SU-DHL-6 (cell line): ENCODE measurements around the gene EPB41L4B.

Source experiments
- H2AFZ ChIP-seq: fragments of 200-600 bp; sonication (generic); 2 replicates; pipeline ENCODE4 v1.6.1; 2014; ENCODE audit warnings: low read depth, mild to moderate bottlenecking, moderate library complexity, mixed read lengths, antibody characterized with exemption, low read length; ENCODE audit not compliant: severe bottlenecking
- H3F3A ChIP-seq: fragments of 200-600 bp; shearing (Covaris generic); 2 replicates; pipeline ENCODE4 v1.6.0; 2016; ENCODE audit warnings: antibody characterized with exemption, mild to moderate bottlenecking; ENCODE audit not compliant: insufficient read depth
- H3K27ac ChIP-seq: fragments of 200-600 bp; sonication (generic); 2 replicates; pipeline ENCODE4 v1.5.1; 2016; ENCODE audit warnings: low read depth, mild to moderate bottlenecking, low read length, moderate library complexity, mixed read lengths
- H3K27me3 ChIP-seq: fragments of 200-600 bp; sonication (generic), shearing (Covaris generic); 2 replicates; pipeline ENCODE4 v1.6.0; 2014; ENCODE audit warnings: mild to moderate bottlenecking, low read length
- H3K36me3 ChIP-seq: fragments of 200-600 bp; sonication (generic); 2 replicates; pipeline ENCODE4 v1.6.1; 2014; ENCODE audit warnings: mild to moderate bottlenecking, low read length, mixed read lengths
- H3K4me2 ChIP-seq: fragments of 300-600, 200-600 bp; shearing (Covaris generic), sonication (generic); 2 replicates; pipeline ENCODE4 v1.6.0; 2014; ENCODE audit warnings: low read length, low read depth, mild to moderate bottlenecking; ENCODE audit not compliant: poor library complexity, severe bottlenecking
- H3K4me3 ChIP-seq: fragments of 200-600 bp; sonication (generic); 2 replicates; pipeline ENCODE4 v1.5.1; 2014; ENCODE audit warnings: antibody characterized with exemption, low read length, mild to moderate bottlenecking, mixed read lengths; ENCODE audit not compliant: insufficient read depth, poor library complexity, severe bottlenecking
- H3K79me2 ChIP-seq: fragments of 200-600 bp; sonication (generic); 2 replicates; pipeline ENCODE4 v1.6.1; 2014; ENCODE audit warnings: mild to moderate bottlenecking, low read length, moderate library complexity; ENCODE audit not compliant: insufficient read depth
- H3K9ac ChIP-seq: fragments of 200-600 bp; sonication (generic); 2 replicates; pipeline ENCODE4 v1.7.0; 2014; ENCODE audit warnings: mild to moderate bottlenecking, low read length
- H3K9me2 ChIP-seq: fragments of 200-600 bp; sonication (generic); replicated peaks from 2 replicates; pipeline ENCODE4 v1.6.1; 2014; ENCODE audit warnings: low read length; ENCODE audit not compliant: insufficient read depth
- H3K9me3 ChIP-seq: fragments of 200-600 bp; sonication (generic); 2 replicates; pipeline ENCODE4 v1.6.1; 2014; ENCODE audit warnings: low read length, mixed read lengths; ENCODE audit not compliant: insufficient read depth
- H4K20me1 ChIP-seq: fragments of 200-600 bp; sonication (generic); 2 replicates; pipeline ENCODE4 v1.6.1; 2014; ENCODE audit warnings: low read depth, mild to moderate bottlenecking, antibody characterized with exemption, low read length, moderate library complexity, mixed read lengths
- EZH2phosphoT487 ChIP-seq: fragments of 200-600 bp; sonication (generic), shearing (Covaris generic); conservative IDR thresholded peaks from 2 replicates; pipeline ENCODE4 v1.6.1; 2018; ENCODE audit warnings: mild to moderate bottlenecking, antibody characterized with exemption, low read length, moderate library complexity, mixed read lengths
- TF ChIP-seq, protein P1 (sequence below): fragments of 200-600 bp; sonication (generic); IDR thresholded peaks from one replicate; pipeline ENCODE4 v1.5.1; 2017; ENCODE audit warnings: antibody characterized with exemption, mild to moderate bottlenecking, low read length, moderate library complexity; ENCODE audit not compliant: insufficient read depth, poor library complexity, severe bottlenecking

EPB41L4B gene

DNA sequence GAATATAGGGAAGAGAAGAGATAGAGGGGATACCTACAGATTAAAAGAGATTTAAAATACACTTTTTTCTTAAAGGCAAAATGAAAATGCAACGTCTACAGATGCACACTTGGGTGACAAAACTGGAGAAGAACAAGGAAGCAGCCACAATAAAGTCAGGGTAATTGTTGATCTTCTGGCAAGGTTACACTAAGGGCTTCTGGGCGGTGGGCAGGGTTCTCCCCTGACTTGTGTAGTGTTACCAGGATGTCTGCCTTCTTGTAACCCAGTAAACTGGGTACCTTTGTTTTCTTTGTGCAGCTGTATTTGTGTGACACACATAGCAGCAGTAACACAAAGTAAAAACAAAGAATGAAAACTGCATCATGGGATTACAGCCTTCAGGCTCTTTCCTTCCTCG, 37.8 kb downstream of the EPB41L4B start:
- Histone ChIP-seq H3K79me2 (no peaks in the 10 kb centered on the region), H3K9me2 (no peaks in the 10 kb centered on the region), H3K9ac (no peak overlapping the region), H2AFZ (no peak overlapping the region), H3K4me2 (no peak overlapping the region), H3K36me3 (no peaks in the 10 kb centered on the region), H4K20me1 (no peaks in the 10 kb centered on the region), H3K4me3 (no peak overlapping the region), H3K27ac (no peak overlapping the region), H3K9me3 (no peaks in the 10 kb centered on the region), H3K27me3 (no peaks in the 10 kb centered on the region; the same call in 1 of the 2 replicates), H3F3A (no peaks in the 10 kb centered on the region)
- TF ChIP-seq EZH2phosphoT487, result no peak
- TF ChIP-seq, protein P1, sequence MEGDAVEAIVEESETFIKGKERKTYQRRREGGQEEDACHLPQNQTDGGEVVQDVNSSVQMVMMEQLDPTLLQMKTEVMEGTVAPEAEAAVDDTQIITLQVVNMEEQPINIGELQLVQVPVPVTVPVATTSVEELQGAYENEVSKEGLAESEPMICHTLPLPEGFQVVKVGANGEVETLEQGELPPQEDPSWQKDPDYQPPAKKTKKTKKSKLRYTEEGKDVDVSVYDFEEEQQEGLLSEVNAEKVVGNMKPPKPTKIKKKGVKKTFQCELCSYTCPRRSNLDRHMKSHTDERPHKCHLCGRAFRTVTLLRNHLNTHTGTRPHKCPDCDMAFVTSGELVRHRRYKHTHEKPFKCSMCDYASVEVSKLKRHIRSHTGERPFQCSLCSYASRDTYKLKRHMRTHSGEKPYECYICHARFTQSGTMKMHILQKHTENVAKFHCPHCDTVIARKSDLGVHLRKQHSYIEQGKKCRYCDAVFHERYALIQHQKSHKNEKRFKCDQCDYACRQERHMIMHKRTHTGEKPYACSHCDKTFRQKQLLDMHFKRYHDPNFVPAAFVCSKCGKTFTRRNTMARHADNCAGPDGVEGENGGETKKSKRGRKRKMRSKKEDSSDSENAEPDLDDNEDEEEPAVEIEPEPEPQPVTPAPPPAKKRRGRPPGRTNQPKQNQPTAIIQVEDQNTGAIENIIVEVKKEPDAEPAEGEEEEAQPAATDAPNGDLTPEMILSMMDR, result no peak

DNA sequence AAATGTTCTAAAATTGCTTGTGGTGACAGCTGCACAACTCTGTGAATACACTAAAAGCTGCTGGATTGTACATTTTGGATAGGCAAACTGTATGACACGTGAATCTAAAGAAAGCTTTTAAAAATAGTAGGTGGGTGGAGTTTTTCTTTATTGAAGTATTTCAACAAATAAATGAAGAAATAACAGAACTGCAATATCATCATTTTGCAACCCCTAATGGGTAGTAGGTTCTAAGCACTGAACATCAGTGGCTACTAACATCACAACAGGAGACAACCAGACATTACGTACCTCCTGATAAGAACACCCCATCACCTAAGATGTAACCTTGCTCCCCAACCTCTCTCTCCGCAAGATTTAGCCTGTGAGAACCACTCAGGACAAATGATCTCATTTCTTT, 38.6 kb downstream of the EPB41L4B start:
- no peak overlapping the region for H3K4me2 ChIP-seq
- H3K36me3 ChIP-seq, result no peaks in the 10 kb centered on the region
- no peak overlapping the region for H3K27ac ChIP-seq
- TF ChIP-seq, protein P1, result no peak
- TF ChIP-seq EZH2phosphoT487, result no peak
- H2AFZ ChIP-seq, result no peak overlapping the region
- H3K4me3 ChIP-seq, result no peak overlapping the region
- no peaks in the 10 kb centered on the region for H3K79me2 ChIP-seq
- H3K9ac ChIP-seq, result no peak overlapping the region
- no peaks in the 10 kb centered on the region for H4K20me1 ChIP-seq
- H3F3A ChIP-seq, result no peaks in the 10 kb centered on the region
- no peaks in the 10 kb centered on the region; the same call in 1 of the 2 replicates for H3K27me3 ChIP-seq
- no peaks in the 10 kb centered on the region for H3K9me3 ChIP-seq
- no peaks in the 10 kb centered on the region for H3K9me2 ChIP-seq

DNA sequence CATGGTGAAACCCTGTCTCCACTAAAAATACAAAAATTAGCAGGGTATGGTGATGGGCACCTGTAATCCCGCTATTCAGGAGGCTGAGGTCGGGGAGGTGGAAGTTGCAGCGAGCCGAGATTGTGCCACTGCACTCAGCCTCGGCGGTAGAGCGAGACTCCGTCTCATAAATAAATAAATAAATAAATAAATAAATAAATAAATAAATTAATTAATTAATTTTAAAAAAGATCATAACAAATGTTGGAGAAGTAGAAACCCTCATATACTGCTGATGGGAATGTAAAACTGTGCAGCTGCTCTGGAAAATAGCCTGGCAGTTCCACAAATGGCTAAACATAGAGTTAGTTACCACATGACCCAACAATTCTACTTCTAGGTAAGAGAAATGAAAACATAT, 39.3 kb downstream of the EPB41L4B start:
- Histone ChIP-seq H3K9ac (no peak overlapping the region), H2AFZ (no peak overlapping the region), H3K4me2 (no peak overlapping the region), H3F3A (no peaks in the 10 kb centered on the region), H3K79me2 (no peaks in the 10 kb centered on the region), H3K27me3 (no peaks in the 10 kb centered on the region; the same call in 1 of the 2 replicates), H3K4me3 (no peak overlapping the region), H3K9me3 (no peaks in the 10 kb centered on the region), H4K20me1 (no peaks in the 10 kb centered on the region), H3K27ac (no peak overlapping the region), H3K36me3 (no peaks in the 10 kb centered on the region), H3K9me2 (no peaks in the 10 kb centered on the region)
- TF ChIP-seq, protein P1, result no peak
- no peak for TF ChIP-seq EZH2phosphoT487
